ENCODE measurements around the gene FBLN1.
"Not testable (repeated sequence)": the region's sequence is repeated elsewhere in the genome, so short reads cannot be mapped to it uniquely, and the experiment has no call there.

The FBLN1 gene

GRCh38 chr22:45526768-45527360, 24.2 kb downstream of the FBLN1 start:
- no peak for DNase-seq (ENCODE audit: low read depth, low spot score)

- DNase-seq (ENCODE audit: low read depth, low spot score) = no peak
Measured at GRCh38 chr22:45527456-45527855, 24.8 kb downstream of the FBLN1 start.

DNA sequence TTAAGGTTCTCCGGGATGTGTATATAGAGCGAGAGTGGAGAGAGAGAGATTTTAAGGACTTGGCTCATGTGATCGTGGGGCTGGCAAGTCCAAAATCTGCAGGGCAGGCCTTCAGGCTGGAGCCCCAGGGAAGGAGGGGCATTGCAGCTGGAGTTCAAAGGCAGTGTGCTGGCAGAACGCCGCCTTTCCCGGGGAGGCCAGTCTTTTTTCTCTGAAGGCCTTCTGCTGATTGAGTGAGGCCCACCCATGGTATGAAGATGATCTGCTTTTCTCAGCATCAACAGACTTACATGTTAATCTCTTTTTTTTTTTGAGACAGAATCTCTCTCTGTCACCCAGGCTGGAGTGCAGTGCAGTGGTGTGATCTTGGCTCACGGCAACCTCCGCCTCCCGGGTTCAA, 25.4 kb downstream of the FBLN1 start:
- no peak for DNase-seq (ENCODE audit: low read depth, low spot score)

- no peak for DNase-seq (ENCODE audit: low read depth, low spot score)
Measured at GRCh38 chr22:45529105-45529504, 26.4 kb downstream of the FBLN1 start.

DNA sequence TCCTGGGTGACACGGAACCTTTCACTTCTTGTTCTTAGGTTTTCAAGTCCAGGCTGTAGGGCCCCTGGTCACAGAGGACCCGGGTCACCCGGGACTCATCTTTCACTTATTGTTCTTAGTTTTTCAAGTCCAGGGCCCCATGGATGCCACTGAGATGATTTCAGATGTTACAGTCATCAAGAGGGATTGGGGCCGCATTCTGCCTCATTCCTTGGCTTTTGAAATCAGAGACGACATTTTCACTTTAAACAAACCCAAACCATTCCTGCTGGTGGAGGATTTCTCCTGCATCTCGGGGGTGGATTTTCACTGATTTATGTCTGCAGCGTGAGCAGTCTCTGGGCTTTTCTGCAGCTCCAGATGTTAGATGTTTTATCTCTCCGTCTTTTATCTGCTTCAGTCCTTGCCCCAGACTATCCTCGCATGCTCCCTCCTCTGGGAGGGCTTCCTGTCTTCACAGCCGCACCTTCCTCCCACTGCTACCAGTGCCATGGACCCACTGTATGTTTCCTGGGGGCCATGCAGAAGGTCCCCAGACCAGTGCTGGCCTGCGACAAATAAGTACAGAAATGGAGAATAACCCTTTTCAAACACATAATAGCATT, 27.4 kb downstream of the FBLN1 start:
- DNase-seq (ENCODE audit: low read depth, low spot score) = no peak

DNA sequence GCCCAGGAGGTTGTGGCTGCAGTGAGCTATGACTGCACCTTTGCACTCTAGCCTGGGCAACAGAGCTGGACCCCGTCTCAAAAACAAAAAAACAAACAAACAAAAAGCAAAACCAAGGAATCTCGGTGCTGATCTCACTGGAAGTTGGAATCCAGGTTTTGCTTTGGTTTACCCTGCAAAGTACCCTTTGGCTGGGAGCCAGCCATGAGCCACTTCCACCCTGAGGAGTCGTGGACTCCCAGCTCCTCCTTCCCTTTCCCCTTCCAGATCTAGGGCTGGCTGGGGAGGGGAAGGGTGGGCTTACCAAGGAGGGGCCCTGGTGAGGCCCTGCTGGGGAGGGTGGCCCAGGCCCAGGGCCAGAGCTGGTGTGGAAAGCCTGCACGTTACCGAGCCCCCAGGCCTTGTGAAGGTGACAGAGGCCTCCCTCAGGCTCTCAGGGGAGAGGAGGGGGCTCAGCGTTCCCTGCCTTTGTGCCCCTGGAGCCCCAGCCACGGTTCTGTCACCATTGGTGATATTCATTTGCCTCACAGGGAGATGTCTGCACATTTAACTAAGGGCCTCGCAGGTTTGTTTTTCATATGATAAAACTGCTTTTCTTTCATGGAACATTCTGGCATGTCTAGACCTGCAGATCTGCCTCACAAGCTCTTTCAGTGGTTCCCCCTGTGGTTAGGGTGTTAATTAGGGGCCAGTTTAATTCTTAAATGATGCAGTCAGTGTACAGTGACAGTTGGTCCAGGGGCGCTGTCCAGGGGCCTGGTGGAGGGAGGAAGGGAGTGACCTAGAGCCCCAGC, 29.0 kb downstream of the FBLN1 start:
- DNase-seq (ENCODE audit: low read depth, low spot score) = no peak

GRCh38 chr22:45532235-45532631, 29.6 kb downstream of the FBLN1 start:
- DNase-seq (ENCODE audit: low read depth, low spot score) = no peak

GRCh38 chr22:45533703-45534102, 31.0 kb downstream of the FBLN1 start:
- DNase-seq (ENCODE audit: low read depth, low spot score) = no peak

DNA sequence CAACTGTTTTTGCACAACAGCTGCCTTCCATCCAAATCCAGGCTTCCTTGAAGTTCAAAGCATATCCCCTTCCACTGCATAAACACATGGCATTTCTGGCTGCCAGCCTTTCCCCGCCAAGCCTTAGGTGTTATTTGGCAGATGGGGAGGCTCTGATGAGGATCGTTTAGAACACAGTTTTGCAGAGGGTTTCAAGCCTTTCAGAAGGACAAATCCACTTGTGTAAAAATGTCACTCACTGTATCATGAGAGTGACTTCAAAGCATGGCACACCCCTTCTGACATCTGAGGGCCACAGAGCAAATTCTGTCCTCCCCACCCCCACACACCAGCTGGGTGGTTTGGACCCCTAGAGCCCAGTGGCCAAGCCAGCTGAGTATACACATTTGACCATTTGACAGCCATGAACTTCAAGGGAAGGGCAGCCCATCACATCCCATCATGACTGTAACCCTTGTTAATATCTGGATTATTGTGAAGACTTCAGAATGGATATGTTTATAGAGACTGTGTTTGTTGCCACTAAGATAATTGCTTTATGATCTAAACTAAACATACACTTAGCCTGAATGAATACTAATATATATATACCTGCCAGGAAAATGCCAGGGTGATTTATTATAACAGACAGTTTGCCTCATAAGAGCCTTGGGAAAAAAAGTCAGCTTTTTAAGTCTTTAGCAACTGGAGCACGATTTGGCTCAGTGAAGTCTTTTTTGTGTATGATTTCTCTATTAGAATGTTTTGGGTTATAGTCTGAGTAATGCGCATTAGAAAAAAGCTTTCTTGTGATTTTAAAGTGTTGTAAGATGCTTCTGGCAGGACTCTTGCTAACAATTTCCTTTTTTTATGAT, 31.9 kb downstream of the FBLN1 start:
- DNase-seq (ENCODE audit: low read depth, low spot score) = no peak

- no peak for DNase-seq (ENCODE audit: low read depth, low spot score)
Measured at GRCh38 chr22:45535290-45535689, 32.6 kb downstream of the FBLN1 start.

- not testable (repeated sequence) for DNase-seq (ENCODE audit: low read depth, low spot score)
Measured at GRCh38 chr22:45535835-45536234, 33.2 kb downstream of the FBLN1 start.

DNA sequence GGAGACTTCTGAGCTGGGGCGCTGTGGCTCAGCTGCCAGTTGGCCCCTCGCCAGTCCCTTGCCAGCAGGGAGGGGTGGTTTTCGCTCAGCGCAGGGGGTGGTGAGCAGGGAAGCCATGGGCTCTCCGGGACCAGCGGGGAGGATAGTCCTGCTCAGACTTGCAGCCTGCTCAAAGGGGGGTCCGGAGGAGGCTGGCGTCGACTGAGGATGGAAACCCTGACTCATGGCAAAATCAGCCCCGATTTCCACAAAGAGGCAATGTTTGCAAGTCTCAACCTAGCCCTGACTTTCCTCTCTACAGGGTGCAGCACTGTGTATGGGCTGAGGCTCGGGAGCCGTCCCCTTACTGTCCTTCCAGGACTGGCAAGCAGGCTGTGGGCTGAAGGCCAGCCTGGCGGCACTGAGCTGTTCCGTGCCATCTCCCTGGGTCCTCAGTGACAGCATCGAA, 35.1 kb downstream of the FBLN1 start:
- peak; percentile 95 for DNase-seq (ENCODE audit: low read depth, low spot score)

DNA sequence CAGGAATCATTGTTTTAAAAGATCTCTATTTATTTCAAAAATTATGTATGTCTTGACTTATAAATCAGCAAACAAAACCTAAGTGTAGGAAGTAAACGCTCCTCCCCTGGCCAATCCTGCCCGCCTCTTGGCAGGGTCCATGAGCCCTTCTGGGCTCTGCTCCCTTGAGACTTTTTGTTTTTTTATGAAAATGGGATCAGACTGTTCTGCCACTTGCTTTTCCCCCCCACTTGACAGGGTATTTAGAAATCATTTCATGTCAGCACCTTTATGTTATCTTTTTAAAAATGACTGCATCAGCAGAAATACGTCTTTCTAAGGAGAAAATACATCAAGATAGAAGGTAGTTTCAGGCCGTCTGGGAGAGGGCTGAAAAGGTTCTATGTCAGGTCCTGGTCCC, 35.6 kb downstream of the FBLN1 start:
- no peak for DNase-seq (ENCODE audit: low read depth, low spot score)

DNA sequence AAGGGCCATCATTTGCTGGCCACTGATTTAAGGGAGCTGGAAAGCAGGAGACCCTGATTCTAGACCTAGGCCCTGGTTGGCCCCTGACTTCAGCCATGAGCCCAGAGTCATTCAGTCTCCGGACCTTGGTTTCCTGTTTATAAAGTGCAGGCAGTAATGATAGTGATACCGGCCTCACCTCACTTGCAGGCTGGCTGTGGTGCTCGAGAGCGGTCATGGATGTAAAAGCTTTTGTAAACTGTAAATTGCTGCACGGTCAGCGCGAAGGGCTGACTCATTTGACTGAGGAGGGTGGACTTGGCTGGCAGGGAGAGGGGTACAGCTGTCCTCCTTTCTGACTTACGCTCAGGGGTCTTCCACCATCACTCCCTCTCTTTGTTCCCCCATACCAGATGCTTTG, 37.4 kb downstream of the FBLN1 start:
- no peak for DNase-seq (ENCODE audit: low read depth, low spot score)

GRCh38 chr22:45541382-45541979, 38.8 kb downstream of the FBLN1 start:
- DNase-seq (ENCODE audit: low read depth, low spot score) = no peak

GRCh38 chr22:45542001-45542520, 39.4 kb downstream of the FBLN1 start:
- no peak for DNase-seq (ENCODE audit: low read depth, low spot score)

DNA sequence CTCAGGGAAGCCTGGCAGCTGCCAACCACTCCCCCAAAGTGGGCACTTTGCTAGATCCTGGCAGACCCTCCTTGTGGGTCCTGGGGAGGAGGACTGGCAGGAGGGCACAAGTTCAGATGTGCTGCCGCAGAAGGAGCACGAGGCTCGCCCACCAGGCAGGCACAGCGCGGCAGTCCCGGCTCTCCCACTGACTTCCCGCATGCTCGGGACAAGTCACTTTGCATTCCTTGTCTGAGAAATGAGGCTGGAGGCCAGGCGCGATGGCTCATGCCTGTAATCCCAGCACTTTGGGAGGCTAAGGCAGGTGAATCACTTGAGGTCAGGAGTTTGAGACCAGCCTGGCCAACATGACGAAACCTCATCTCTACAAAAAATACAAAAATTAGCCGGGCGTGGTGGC, 40.1 kb downstream of the FBLN1 start:
- DNase-seq (ENCODE audit: low read depth, low spot score) = not testable (repeated sequence)

- no peak for DNase-seq (ENCODE audit: low read depth, low spot score)
Measured at GRCh38 chr22:45543243-45543642, 40.6 kb downstream of the FBLN1 start.

DNA sequence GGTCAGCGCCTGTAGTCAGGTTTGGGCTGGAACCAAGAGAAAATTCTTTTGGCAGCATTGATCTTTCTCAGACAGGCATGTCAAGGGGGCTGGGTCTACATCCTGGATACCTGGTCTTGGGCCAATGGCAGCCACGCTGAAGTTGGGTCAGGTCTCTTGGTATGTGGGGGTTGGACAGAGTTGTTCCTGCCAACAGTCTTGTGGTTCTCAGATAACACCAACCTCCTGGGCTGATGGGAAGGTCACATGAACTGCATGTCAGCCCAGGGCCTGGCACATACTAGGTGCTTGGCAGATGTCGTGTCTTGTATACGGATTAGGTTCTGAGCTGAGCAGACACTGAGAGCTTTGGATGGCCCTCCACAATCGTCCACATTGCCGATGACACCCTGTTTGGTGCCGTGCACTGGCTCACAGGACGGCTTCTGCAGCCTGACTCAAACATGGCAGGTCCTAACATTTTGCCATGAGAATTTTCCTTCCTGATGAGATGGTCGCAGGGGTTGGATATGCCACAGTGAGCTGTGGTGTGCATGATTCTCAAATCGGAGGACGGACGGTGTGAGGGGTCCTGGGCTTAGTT, 42.0 kb downstream of the FBLN1 start:
- DNase-seq (ENCODE audit: low read depth, low spot score) = no peak

GRCh38 chr22:45546333-45547015, 43.8 kb downstream of the FBLN1 start:
- DNase-seq (ENCODE audit: low read depth, low spot score) = no peak

GRCh38 chr22:45547016-45547345, 44.3 kb downstream of the FBLN1 start:
- DNase-seq (ENCODE audit: low read depth, low spot score) = no peak
